GM21528 (cell line): ENCODE results near the gene CDC42SE2.

Source experiments
- ATAC-seq: cut with Tn5 transposase; IDR thresholded peaks from one replicate; pipeline ENCODE4 v1.9.1; 2021; ENCODE audit warnings: mild to moderate bottlenecking, moderate library complexity; ENCODE audit not compliant: unreplicated experiment, low FRiP score

The CDC42SE2 gene

DNA sequence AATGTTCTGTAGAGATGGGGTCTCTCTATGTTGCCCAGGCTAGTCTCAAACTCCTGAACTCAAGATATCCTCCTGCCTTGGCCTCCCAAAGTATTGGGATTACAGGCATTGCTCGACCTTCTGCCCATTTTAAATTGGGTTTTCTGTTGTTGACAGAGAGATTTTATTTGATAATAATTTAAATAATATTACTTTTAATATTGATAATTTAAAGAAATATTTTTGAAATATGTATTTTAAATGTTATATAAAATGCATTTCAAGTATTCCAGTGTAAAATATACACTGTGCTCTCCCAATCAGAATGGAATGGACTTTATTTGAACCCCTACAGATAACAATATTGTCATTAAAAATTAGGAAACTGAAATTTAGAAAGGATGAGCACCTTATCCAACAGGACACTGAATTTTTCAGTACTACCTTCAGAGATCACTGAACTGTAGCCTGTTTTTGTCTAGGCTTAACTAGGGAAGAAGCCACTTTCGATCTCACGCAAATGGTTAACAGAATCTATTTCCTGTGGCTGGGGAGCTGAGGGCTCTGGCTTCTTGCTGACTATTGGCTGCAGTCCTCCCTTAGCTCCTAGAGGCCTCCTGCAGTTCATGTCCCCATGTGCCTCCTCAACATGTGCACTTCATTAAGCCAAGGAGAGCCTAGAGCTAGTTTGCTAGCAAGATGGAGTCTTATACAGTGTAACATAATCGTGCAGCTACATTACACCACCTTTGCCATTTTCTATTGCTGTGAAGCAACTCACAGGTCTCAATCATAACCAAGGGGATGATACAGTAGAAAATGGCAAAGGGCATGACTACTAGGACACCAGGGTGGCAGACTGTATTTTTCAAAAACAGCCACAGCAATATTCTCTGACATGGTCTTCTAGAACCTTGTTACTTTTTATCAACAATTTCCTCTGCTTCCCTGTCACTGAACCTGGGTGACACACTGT lies 150.0 kb downstream of the CDC42SE2 start:
- peak; percentile 78 for ATAC-seq

DNA sequence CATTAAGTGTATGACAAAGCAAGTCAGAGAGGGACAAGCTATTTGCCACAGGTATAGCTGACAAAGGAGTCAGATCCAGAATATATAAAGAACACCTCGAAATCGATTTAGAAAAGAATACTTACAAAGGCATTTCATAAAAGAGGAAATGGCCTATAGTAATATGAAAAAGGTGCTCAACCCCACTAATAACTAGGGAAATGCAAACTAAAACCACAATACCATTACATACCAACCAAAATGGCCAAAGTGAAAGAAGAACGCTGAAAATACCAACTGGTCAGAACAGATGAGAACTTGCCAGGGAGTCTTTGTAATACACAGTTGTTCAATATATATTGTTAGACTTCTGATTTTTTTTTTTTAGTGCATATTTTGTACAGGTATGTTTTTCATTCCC lies 152.9 kb downstream of the CDC42SE2 start:
- ATAC-seq, result peak; percentile 82

DNA sequence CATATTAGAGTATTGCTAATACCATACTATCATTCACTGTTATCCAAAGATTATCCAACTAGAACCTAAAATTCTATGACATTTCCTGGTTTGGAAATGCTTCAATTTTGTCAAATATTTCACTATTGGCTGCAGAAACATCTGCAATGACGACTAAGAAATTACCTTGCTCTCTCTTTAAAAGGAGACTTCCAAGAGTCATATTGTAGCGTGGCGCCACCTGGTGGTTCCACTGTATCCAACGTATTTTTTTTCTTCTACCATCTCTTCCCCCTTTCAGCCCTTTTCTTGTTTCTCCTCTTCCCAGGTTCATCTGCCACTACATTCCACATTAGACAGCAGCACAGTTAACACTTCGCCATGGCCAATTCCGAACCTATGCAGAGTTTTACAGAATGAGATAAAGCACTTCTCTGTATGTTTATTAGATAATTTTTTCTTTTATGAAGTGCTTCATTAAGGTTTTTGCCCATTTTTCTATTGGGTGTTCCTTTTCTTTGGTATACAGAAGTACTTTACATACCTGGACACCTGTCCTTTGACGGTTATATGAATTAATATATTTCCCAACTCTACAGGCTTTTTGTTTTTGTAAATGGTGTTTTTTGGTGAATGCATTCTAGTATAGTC lies 153.5 kb downstream of the CDC42SE2 start:
- peak; percentile 47 for ATAC-seq

DNA sequence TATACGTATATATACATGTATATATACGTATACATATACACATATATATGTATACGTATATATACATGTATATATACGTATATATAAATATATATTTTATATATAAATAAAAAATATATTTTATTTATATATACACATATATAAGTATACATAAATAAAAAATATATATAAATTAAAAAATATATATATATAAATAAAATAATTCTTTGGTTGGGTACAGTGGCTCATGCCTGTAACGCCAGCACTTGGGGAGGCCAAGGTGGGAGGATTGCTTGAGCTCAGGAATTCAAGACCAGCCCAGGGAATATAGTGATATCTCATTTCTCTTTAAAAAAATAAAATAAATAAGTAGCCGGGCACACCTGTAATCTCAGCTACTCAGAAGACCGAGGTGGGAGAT lies 155.0 kb downstream of the CDC42SE2 start:
- ATAC-seq, result no peak

DNA sequence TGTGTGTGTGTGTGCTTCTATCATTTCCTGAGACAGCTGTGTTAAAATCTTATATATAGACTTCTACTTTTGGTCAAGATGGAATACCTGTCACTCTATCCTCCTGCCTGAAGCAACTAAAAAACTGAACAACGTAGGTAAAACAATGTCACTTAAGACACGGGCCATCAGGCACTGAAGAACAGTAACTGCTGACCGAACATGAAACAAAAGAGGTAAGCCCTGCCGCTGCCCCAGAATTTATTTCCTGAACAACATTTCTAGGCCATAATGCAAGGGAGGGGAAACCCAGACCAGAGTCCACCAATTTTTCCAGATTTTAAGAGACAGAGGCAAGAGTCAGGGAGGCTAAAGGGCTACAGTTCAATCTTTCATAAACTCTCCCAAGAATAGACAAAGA lies 156.0 kb downstream of the CDC42SE2 start:
- no peak for ATAC-seq

DNA sequence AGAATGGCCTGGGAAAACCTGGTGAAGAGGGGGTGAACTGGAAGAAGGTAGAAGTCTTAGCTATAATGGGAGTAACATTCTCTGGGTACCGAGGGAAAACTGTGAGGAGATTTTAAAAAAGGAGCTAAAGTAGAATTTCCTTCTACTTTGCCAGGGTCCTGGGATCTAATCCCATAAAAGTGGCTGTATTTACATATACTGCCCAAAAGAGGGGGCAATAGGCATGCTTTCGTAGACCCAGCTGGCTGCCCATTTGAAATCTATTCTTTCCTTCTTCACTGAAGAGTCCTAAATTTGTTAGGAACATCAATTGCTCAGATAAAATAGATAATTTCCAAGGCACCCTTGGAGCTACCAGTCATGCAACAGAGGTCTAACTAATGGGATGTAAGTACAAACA lies 159.2 kb downstream of the CDC42SE2 start:
- no peak for ATAC-seq

DNA sequence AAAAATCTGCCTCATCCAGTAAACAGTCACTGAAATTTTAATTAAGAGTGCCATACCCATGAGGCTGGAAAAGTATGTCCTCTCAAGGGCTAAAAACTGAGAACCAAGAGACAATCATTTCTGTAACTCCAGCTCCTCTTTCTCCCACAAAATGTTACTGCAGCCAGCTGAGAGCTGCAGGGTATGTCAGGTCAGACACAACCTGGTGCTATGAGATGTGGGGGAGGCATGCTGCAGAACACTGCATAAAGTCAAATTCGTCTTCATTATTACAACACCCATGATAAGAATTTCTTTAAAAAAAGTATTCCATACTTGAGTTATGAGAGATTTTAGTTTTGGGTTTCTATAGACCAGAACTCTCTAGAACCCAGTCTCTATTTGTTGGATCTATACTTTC lies 162.2 kb downstream of the CDC42SE2 start:
- ATAC-seq, result no peak

DNA sequence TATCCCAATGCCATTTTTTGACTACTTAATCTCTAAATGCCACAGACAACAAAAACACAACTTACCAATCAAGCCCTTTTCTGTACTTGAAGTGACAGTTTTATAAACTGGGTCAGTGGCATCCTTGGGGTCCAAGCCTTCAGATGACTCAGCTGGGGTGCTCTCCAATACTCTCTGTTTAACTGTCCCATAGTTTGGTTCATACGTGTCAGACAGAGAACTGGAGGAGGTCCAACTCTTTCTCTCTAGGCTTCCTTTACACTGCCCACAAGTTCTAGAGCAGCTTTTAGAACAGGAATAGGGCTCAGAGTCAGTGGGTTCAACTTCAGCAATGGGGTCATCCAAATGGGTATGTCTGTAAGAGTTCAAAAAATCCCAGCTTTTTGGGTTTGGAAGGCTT lies 166.9 kb downstream of the CDC42SE2 start:
- no peak for ATAC-seq

DNA sequence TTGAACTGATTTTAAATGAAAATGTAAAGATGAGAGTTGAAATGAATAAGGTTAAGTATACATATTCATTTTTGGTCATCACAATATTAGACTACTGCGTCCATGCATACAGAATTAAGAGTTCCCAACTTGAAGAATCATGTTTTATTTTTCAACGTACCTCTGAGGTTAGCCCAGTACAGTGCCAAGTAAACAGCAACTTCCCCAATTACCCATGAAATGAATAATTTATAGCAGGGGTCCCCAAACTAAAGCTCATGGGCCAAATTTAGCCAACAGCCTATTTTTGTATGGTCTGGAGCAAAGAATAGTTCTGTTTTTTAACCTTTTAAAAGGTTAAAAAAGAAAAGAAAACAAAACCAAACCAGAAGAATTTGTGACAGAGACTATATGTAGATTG lies 167.9 kb downstream of the CDC42SE2 start:
- ATAC-seq, result no peak

DNA sequence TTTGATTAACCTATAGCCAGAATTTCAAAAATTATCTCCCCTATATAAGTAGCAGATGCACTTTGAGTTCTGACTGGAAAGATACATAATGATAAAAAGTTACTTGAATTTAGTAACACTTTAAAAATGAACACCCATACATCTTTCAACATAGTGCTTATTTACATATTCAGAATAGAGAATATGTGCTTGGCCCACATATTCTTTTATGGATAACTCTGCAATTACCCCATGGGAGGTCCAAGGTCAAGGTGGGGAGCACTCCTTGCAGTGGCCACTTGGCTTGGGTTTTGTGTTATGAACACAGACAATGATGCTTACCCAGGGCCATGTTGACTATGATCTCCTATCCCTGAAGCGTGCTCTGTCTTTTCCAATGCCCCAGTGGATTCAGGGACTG lies 169.3 kb downstream of the CDC42SE2 start:
- ATAC-seq, result no peak

DNA sequence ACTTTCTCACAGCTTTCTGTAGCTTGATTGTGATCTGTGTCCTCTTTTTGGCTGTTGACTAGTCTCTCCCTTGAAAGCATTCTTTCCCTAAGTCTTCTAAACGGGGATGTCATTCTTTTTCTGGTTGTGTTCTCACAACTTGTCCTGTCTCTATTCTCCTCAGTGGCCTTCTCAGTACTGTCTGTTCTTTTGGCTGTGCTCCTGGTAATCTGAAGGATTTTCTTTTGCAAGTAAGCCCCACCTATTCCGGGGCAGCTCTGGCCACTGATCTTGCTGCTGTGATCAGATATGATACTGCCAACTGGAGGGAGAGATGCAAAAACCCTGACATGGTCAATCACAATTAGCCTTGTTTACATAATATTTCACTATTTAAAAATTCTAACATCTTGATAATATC lies 172.2 kb downstream of the CDC42SE2 start:
- ATAC-seq, result no peak

DNA sequence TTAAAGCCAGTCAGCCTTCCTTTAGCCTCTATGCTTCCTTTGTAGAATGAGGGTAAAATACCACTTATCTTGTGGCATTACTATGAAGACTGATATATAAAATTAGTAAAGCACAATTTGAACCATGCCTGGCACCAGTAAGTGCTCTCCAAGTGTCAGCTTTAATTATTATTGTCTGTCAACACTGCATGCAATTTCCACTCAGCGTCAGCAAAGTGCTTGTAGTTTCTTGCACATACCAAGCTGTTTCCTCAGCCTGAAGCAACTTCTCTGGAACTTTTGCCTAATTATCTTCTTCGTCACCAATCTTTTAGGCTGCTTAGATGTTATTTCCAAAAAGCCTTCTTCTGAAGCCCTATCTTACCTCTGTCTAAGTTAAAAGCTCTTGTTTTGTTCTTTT lies 177.3 kb downstream of the CDC42SE2 start:
- ATAC-seq, result no peak
